HepG2 (cell line): ENCODE data around the gene GRK6. TPM values are rescaled to one million over a fixed set of nuclear protein-coding genes. Genes with fewer than 3 reads are reported as not detected.

Source experiments
- ATF6 ChIP-seq: sonication (generic); formaldehyde crosslinking; conservative IDR thresholded peaks from 2 replicates; pipeline ENCODE4 v1.4.0; 2020; ENCODE audit warnings: missing genetic modification reagents
- CHD4 ChIP-seq: fragments of 200-600 bp; sonication (generic); IDR thresholded peaks from 2 replicates; pipeline ENCODE4 v1.7.0; 2017; ENCODE audit warnings: mild to moderate bottlenecking, low read length, borderline replicate concordance
- DMAP1 ChIP-seq: IDR thresholded peaks from 2 replicates; pipeline ENCODE4 v1.6.1; 2016
- IKZF1 ChIP-seq: fragments of 450-650 bp; IDR thresholded peaks from 2 replicates; pipeline ENCODE4 v1.7.1; 2016
- JARID2 ChIP-seq: sonication (generic); formaldehyde crosslinking; IDR thresholded peaks from 2 replicates; pipeline ENCODE4 v1.8.1; 2023; ENCODE audit warnings: missing genetic modification reagents, inconsistent platforms; ENCODE audit not compliant: insufficient replicate concordance
- NPAS2 ChIP-seq: sonication (generic); formaldehyde crosslinking; IDR thresholded peaks from 2 replicates; pipeline ENCODE4 v1.8.0; 2022; ENCODE audit warnings: mild to moderate bottlenecking, missing genetic modification reagents, borderline replicate concordance
- POLR2AphosphoS2 ChIP-seq: IDR thresholded peaks from 2 replicates; pipeline ENCODE4 v1.6.1; 2011; ENCODE audit warnings: low read depth, low read length, improper control_type of control experiment
- RARG ChIP-seq: sonication (generic); formaldehyde crosslinking; IDR thresholded peaks from 2 replicates; pipeline ENCODE4 v1.4.0; 2020; ENCODE audit warnings: low read depth, mild to moderate bottlenecking, missing genetic modification reagents
- REST ChIP-seq, 2 experiments: IDR thresholded peaks; 2 replicates each; pipeline ENCODE4 v1.6.1; 2011 to 2012; ENCODE audit warnings: low read length in 2 of 2, borderline replicate concordance in 1 of 2, low read depth in 1 of 2, mild to moderate bottlenecking in 1 of 2, moderate library complexity in 1 of 2
- SMAD9 ChIP-seq: sonication (generic); formaldehyde crosslinking; IDR thresholded peaks from 2 replicates; pipeline ENCODE4 v1.5.1; 2020; ENCODE audit warnings: mild to moderate bottlenecking, missing genetic modification reagents
- SOX13 ChIP-seq, 3 experiments: fragments of 450-650 bp in 1 of 3; sonication (generic) in 1 of 3; formaldehyde crosslinking in 1 of 3; IDR thresholded peaks in 2 of 3; conservative IDR thresholded peaks in 1 of 3; 2 replicates each; pipeline versions ENCODE4 v1.5.0 to v1.6.1; 2016 to 2020; ENCODE audit warnings: antibody characterized with exemption in 1 of 3, mild to moderate bottlenecking in 1 of 3, missing compliant biosample characterization in 1 of 3, missing genetic modification reagents in 1 of 3, moderate library complexity in 1 of 3
- U2AF1 ChIP-seq: fragments of 200-400 bp; formaldehyde crosslinking; optimal IDR thresholded peaks from 2 replicates; pipeline ENCODE3; 2017; ENCODE audit warnings: mild to moderate bottlenecking, low read depth, low read length
- ZNF577 ChIP-seq: sonication (generic); formaldehyde crosslinking; IDR thresholded peaks from 2 replicates; pipeline ENCODE4 v1.4.0; 2020; ENCODE audit warnings: mild to moderate bottlenecking, low read depth, missing genetic modification reagents, borderline replicate concordance
- ZNF687 ChIP-seq: sonication (generic); formaldehyde crosslinking; IDR thresholded peaks from 2 replicates; pipeline ENCODE4 v1.5.1; 2020; ENCODE audit warnings: mild to moderate bottlenecking, missing genetic modification reagents, moderate library complexity
- polyA plus RNA-seq, 8 experiments: library from polyadenylated mRNA; depleted of rRNA in 3 of 8; stranded (reverse) in 7 of 8; unstranded in 1 of 8; fragments of >200 nt; fragmentation: Illumina TruSeq in 4 of 8; extraction: Trizol in 4 of 8; gene quantifications; 2 replicates each; pipeline versions ENCODE4 v1.2.1 to v1.2.3, GENCODE V29; 2011 to 2016; ENCODE audit warnings: low read depth in 4 of 8, missing spikeins in 1 of 8, mixed read lengths in 1 of 8; ENCODE audit not compliant: insufficient read depth in 1 of 8
- total RNA-seq, 5 experiments: library from RNA; depleted of rRNA; stranded (reverse); fragments of >200 nt; fragmentation: Illumina TruSeq; extraction: Trizol; gene quantifications; 2 replicates each; pipeline ENCODE4 v1.2.3, GENCODE V29; 2016; ENCODE audit warnings: low read depth in 1 of 5
- TF ChIP-seq, protein P1 (sequence below): sonication (generic); formaldehyde crosslinking; IDR thresholded peaks from 2 replicates; pipeline ENCODE4 v1.4.0; 2020; ENCODE audit warnings: missing genetic modification reagents
- TF ChIP-seq, protein P2 (sequence below): sonication (generic); formaldehyde crosslinking; IDR thresholded peaks from 2 replicates; pipeline ENCODE4 v1.8.0; 2022; ENCODE audit warnings: missing genetic modification reagents, mild to moderate bottlenecking, borderline replicate concordance

The GRK6 gene
- total and polyA plus RNA-seq, 2 of the 13 experiments (the other 11 are each of a cell fraction or from before 2014, with no cell fraction given): 13.2 to 19.9 TPM

DNA sequence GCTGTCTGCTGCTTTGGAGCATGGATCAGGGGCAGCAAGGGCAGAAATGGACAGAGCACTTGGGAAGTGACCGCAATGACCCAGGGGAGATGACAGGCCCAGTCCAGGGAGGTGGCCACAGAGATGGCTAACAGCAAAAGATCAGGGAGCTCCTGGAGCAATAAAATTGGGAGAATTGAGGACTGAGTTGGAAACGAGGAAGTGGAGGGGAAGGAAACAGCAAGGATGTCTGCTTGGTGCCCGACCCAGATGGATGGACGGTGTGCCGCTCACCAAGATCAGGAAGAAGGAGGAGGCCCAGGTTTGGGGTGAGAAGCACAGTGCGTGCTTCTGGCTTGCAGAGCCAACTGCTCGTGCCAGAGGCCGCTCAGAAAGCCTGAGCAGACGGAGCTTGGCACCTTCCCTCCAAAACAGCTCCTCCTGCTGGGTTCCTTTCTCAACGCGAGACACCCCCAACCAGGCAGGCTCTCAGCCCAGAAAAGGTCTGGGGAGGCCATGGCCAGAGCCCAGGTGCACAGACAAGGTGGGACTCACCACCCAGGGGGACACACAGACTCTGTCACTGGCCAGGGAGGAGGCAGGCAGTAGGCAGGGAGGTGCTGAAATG lies 44.0 kb upstream of the GRK6 start (continued):
- TF ChIP-seq REST (IDR thresholded peaks at IDR 0.05; ENCODE audit: borderline replicate concordance in 1 of 2, low read depth in 1 of 2, low read length in 2 of 2) (no peak), NPAS2 (CRISPR knock-in tag) (no peak), ZNF687 (peak; percentile 88), CHD4 (no peak), ZNF577 (CRISPR knock-in tag) (no peak), IKZF1 (no peak), POLR2AphosphoS2 (no peak), SMAD9 (CRISPR knock-in tag) (no peak), DMAP1 (CRISPR knock-in tag) (no peak), SOX13 (IDR thresholded peaks at IDR 0.05) (no peak), SOX13 (CRISPR knock-in tag; conservative IDR thresholded peaks at IDR 0.05 in 1 of 2, IDR thresholded peaks at IDR 0.05 in 1 of 2) (no peak), U2AF1 (no peak), RARG (CRISPR knock-in tag) (no peak), ATF6 (CRISPR knock-in tag) (no peak), JARID2 (CRISPR knock-in tag) (no peak)
- TF ChIP-seq, protein P1, sequence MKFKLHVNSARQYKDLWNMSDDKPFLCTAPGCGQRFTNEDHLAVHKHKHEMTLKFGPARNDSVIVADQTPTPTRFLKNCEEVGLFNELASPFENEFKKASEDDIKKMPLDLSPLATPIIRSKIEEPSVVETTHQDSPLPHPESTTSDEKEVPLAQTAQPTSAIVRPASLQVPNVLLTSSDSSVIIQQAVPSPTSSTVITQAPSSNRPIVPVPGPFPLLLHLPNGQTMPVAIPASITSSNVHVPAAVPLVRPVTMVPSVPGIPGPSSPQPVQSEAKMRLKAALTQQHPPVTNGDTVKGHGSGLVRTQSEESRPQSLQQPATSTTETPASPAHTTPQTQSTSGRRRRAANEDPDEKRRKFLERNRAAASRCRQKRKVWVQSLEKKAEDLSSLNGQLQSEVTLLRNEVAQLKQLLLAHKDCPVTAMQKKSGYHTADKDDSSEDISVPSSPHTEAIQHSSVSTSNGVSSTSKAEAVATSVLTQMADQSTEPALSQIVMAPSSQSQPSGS (CRISPR knock-in tag): no peak
- TF ChIP-seq, protein P2, sequence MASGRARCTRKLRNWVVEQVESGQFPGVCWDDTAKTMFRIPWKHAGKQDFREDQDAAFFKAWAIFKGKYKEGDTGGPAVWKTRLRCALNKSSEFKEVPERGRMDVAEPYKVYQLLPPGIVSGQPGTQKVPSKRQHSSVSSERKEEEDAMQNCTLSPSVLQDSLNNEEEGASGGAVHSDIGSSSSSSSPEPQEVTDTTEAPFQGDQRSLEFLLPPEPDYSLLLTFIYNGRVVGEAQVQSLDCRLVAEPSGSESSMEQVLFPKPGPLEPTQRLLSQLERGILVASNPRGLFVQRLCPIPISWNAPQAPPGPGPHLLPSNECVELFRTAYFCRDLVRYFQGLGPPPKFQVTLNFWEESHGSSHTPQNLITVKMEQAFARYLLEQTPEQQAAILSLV (CRISPR knock-in tag): no peak
